ENCODE results near the gene CD8B. TPM values are rescaled to one million over a fixed set of nuclear protein-coding genes. Genes with fewer than 3 reads are reported as not detected.

CD8B gene
- total and polyA plus RNA-seq, 2 of the 8 experiments (the other 6 are each of a cell fraction or from before 2014, with no cell fraction given), result 0.35 to 0.63 TPM

DNA sequence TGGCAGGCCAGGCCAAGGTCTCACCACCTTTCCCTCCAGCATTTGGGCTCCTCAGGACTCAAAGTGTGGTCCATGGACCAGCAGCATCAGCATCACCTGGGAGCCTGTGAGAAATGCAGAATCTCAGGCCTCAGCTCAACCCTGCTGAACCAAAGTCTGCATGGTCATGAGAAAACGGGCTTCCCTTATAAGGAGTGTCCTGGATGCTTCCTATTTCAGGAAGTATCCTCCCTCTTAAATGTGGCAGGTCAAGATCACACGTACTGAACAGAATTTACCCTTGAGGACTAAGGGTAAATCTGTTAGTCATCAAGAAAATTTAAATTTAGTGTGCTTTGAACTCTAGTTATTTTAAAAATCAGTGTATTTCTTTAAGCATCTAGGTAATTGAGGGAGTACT is 82.7 kb downstream of the CD8B start:
- POLR2A ChIA-PET (ENCODE audit: partially characterized antibody), result interaction anchor here (1.5 kb wide), 1 partner anchor 28 kb away, joined by 5 read pairs; no protein-coding TSS in a partner anchor
- FAIRE-seq, result no peak
- Histone ChIP-seq H3K4me1 (replicated peaks in 1 of 4; ENCODE audit: control insufficient read depth in 3 of 4, insufficient read depth in 4 of 4, low read length in 3 of 4) (peaks cover 0 to 3% (median 0%) of the 10 kb centered on the region in 4 experiments; a peak in 1 of 7 replicates), H3K79me1 (ENCODE audit: low read depth, low read length) (no peaks in the 10 kb centered on the region), H3K4ac (replicated peaks; ENCODE audit: insufficient read length, low read depth, low read length) (no peak overlapping the region), H2BK120ac (replicated peaks; ENCODE audit: low read depth, low read length) (no peak overlapping the region), H2BK20ac (ENCODE audit: low read length) (no peak overlapping the region), H4K91ac (replicated peaks; ENCODE audit: insufficient read length, low read length) (no peak overlapping the region), H3K79me2 (ENCODE audit: control insufficient read depth in 1 of 2, insufficient read depth in 2 of 2, low read length in 2 of 2) (no peaks in the 10 kb centered on the region), H3K36me3 (ENCODE audit: control insufficient read depth in 2 of 4, insufficient read depth in 4 of 4, low read length in 3 of 4) (peaks cover 0 to 9% (median 3%) of the 10 kb centered on the region in 4 experiments; a peak in 2 of 8 replicates), H3K18ac (ENCODE audit: extremely low read depth, low read length) (no peak overlapping the region), H3K14ac (ENCODE audit: insufficient read length) (no peak overlapping the region), H4K20me1 (replicated peaks in 1 of 2; ENCODE audit: control insufficient read depth in 1 of 2, insufficient read depth in 2 of 2, low read length in 2 of 2) (peaks cover 0 to 4% of the 10 kb centered on the region in 2 experiments), H2BK12ac (ENCODE audit: low read depth, low read length) (no peak overlapping the region), H3K27ac (ENCODE audit: low read depth, low read length) (no peak overlapping the region), H2BK5ac (ENCODE audit: low read depth, low read length) (no peak overlapping the region), H2AFZ (ENCODE audit: low read length) (no peak overlapping the region), H3K4me2 (ENCODE audit: insufficient read depth in 1 of 2, low read depth in 2 of 2, low read length in 2 of 2) (no peak overlapping the region), H4K5ac (ENCODE audit: insufficient read length, low read depth, low read length) (no peak overlapping the region), H4K8ac (ENCODE audit: extremely low read depth, insufficient read depth, low read length) (no peak overlapping the region), H2BK15ac (ENCODE audit: low read length) (no peak overlapping the region), H2AK5ac (ENCODE audit: low read depth, low read length) (no peak overlapping the region), H3K23me2 (ENCODE audit: low read depth, low read length) (no peaks in the 10 kb centered on the region), H3K56ac (replicated peaks; ENCODE audit: insufficient read length, low read depth, low read length) (no peak overlapping the region), H3K9me3 (ENCODE audit: insufficient read depth in 2 of 2, low read depth in 1 of 2, low read length in 1 of 2) (no peaks in the 10 kb centered on the region), H3K9ac (replicated peaks in 1 of 4; ENCODE audit: extremely low read depth in 1 of 4, low read depth in 3 of 4, low read length in 3 of 4) (no peak overlapping the region), H3K23ac (ENCODE audit: insufficient read length) (no peak overlapping the region), H3K4me3 (ENCODE audit: extremely low read depth in 1 of 4, insufficient read depth in 2 of 4, low read depth in 3 of 4, low read length in 4 of 4) (no peak overlapping the region), H3K27me3 (replicated peaks in 1 of 4; ENCODE audit: control insufficient read depth in 3 of 4, extremely low read depth in 1 of 4, insufficient read depth in 3 of 4, low read length in 3 of 4) (no peaks in the 10 kb centered on the region)
- 83% methylated on average over 2 of the region's 2 CpGs; no CpG with 5 or more reads in 1 of the 2 experiments for WGBS, 2 experiments (ENCODE audit: extremely low coverage in 1 of 2, insufficient coverage in 1 of 2, insufficient read length in 1 of 2, insufficient replicate concordance in 2 of 2, low coverage in 1 of 2, low lambda C conversion rate in 2 of 2, missing lambda C conversion rate in 1 of 2)
- TF ChIP-seq SRF (IDR thresholded peaks at IDR 0.05; ENCODE audit: low read depth, low read length), result peak; percentile 40; the same call in 1 of the 2 replicates
- TF ChIP-seq CBX5 (IDR thresholded peaks at IDR 0.05; ENCODE audit: low read depth, low read length), result no peak
- TF ChIP-seq TCF12 (IDR thresholded peaks at IDR 0.05; ENCODE audit: low read depth, low read length), result no peak
- TF ChIP-seq EGR1 (IDR thresholded peaks at IDR 0.05; ENCODE audit: borderline replicate concordance, low read depth, low read length), result no peak
- no peak for DNase-seq (ENCODE audit: low read depth in 1 of 2, low spot score in 2 of 2)
- CTCF ChIA-PET (ENCODE audit: partially characterized antibody), result interaction anchor here (1.8 to 3.5 kb wide), 2 partner anchors 12 to 14 kb away, joined by 5 to 13 read pairs; no protein-coding TSS in a partner anchor

All from H1 (cell line).